ENCODE results near the gene CCDC39. TPM values are rescaled to one million over a fixed set of nuclear protein-coding genes. Genes with fewer than 3 reads are reported as not detected.

The CCDC39 gene
- total and polyA plus RNA-seq, 2 of the 8 experiments (the other 6 are each of a cell fraction or from before 2014, with no cell fraction given), result 0.12 to 0.80 TPM

DNA sequence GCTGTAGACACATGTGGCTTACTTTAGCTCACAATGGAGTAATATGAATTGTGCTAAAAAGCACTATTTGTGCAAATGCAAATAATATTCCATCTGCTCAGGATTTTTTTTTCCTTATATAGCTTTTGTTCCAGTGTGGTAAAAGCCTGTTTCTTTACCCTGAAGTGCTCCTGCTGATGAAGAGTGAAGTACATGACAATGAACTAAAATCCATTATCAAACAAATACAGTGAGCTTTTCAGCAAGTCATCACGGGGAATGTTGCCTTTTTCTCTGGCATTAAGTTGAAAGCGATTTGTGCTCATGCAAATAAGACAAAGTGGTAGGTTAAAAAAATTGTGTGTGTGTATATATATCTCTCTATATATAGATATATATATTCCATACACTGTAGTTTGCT lies 28.6 kb upstream of the CCDC39 start:
- H2BK5ac ChIP-seq (ENCODE audit: low read depth, low read length), result peak overlapping the region; percentile 74; the same call in 1 of the 2 replicates
- no peak overlapping the region for H4K91ac ChIP-seq (replicated peaks; ENCODE audit: insufficient read length, low read length)
- H4K5ac ChIP-seq (ENCODE audit: insufficient read length, low read depth, low read length), result peak overlapping the region; percentile 91
- no peak overlapping the region; the same call in 1 of the 2 replicates for H3K18ac ChIP-seq (ENCODE audit: extremely low read depth, low read length)
- peaks cover 8 to 14% of the 10 kb centered on the region in 2 experiments; a peak in 3 of 4 replicates for H3K9me3 ChIP-seq (ENCODE audit: insufficient read depth in 2 of 2, low read depth in 1 of 2, low read length in 1 of 2)
- peaks cover 0 to 4% (median 0%) of the 10 kb centered on the region in 4 experiments; a peak in 1 of 8 replicates for H3K36me3 ChIP-seq (ENCODE audit: control insufficient read depth in 2 of 4, insufficient read depth in 4 of 4, low read length in 3 of 4)
- H3K27me3 ChIP-seq (replicated peaks in 1 of 4; ENCODE audit: control insufficient read depth in 3 of 4, extremely low read depth in 1 of 4, insufficient read depth in 3 of 4, low read length in 3 of 4), result no peaks in the 10 kb centered on the region
- peak overlapping the region in 1 of 4 experiments; percentile 19; a peak in 1 of 8 replicates for H3K4me3 ChIP-seq (ENCODE audit: extremely low read depth in 1 of 4, insufficient read depth in 2 of 4, low read depth in 3 of 4, low read length in 4 of 4)
- H3K14ac ChIP-seq (ENCODE audit: insufficient read length), result no peak overlapping the region
- no peak for DNase-seq (ENCODE audit: low read depth in 1 of 2, low spot score in 2 of 2)
- H2BK120ac ChIP-seq (replicated peaks; ENCODE audit: low read depth, low read length), result no peak overlapping the region
- 2% methylated on average over 2 of the region's 2 CpGs; no CpG with 5 or more reads in 1 of the 2 experiments for WGBS, 2 experiments (ENCODE audit: extremely low coverage in 1 of 2, insufficient coverage in 1 of 2, insufficient read length in 1 of 2, insufficient replicate concordance in 2 of 2, low coverage in 1 of 2, low lambda C conversion rate in 2 of 2, missing lambda C conversion rate in 1 of 2)
- no peak overlapping the region for H2BK15ac ChIP-seq (ENCODE audit: low read length)
- H2AK5ac ChIP-seq (ENCODE audit: low read depth, low read length), result no peak overlapping the region
- no peak overlapping the region for H4K8ac ChIP-seq (ENCODE audit: extremely low read depth, insufficient read depth, low read length)
- no peak overlapping the region for H2BK20ac ChIP-seq (ENCODE audit: low read length)
- H3K79me2 ChIP-seq (ENCODE audit: control insufficient read depth in 1 of 2, insufficient read depth in 2 of 2, low read length in 2 of 2), result no peaks in the 10 kb centered on the region
- peak; percentile 69 for FAIRE-seq
- peaks cover 0 to 17% (median 8%) of the 10 kb centered on the region in 4 experiments; a peak in 4 of 7 replicates for H3K4me1 ChIP-seq (replicated peaks in 1 of 4; ENCODE audit: control insufficient read depth in 3 of 4, insufficient read depth in 4 of 4, low read length in 3 of 4)
- no peak overlapping the region for H3K4ac ChIP-seq (replicated peaks; ENCODE audit: insufficient read length, low read depth, low read length)
- no peaks in the 10 kb centered on the region for H3K79me1 ChIP-seq (ENCODE audit: low read depth, low read length)
- no peak overlapping the region for H2AFZ ChIP-seq (ENCODE audit: low read length)
- H3K56ac ChIP-seq (replicated peaks; ENCODE audit: insufficient read length, low read depth, low read length), result no peak overlapping the region
- H3K23ac ChIP-seq (ENCODE audit: insufficient read length), result no peak overlapping the region
- CTCF ChIA-PET (ENCODE audit: partially characterized antibody), result interaction anchor here (0.7 kb wide), 1 partner anchor 12 kb away, joined by 3 read pairs; no protein-coding TSS in a partner anchor
- no peak overlapping the region for H3K9ac ChIP-seq (replicated peaks in 1 of 4; ENCODE audit: extremely low read depth in 1 of 4, low read depth in 3 of 4, low read length in 3 of 4)
- H2BK12ac ChIP-seq (ENCODE audit: low read depth, low read length), result no peak overlapping the region
- no peaks in the 10 kb centered on the region for H3K23me2 ChIP-seq (ENCODE audit: low read depth, low read length)
- H3K27ac ChIP-seq (ENCODE audit: low read depth, low read length), result no peak overlapping the region
- peak overlapping the region; percentile 50 for H3K4me2 ChIP-seq (ENCODE audit: insufficient read depth in 1 of 2, low read depth in 2 of 2, low read length in 2 of 2)
- no peaks in the 10 kb centered on the region for H4K20me1 ChIP-seq (replicated peaks in 1 of 2; ENCODE audit: control insufficient read depth in 1 of 2, insufficient read depth in 2 of 2, low read length in 2 of 2)
- POLR2A ChIA-PET (ENCODE audit: partially characterized antibody), result interaction anchor here (1.5 kb wide), 1 partner anchor 29 kb away, joined by 4 read pairs; the partner anchor contains the start of gene CCDC39
- TF ChIP-seq HDAC2 (IDR thresholded peaks at IDR 0.05; ENCODE audit: borderline replicate concordance in 1 of 2, low read depth in 2 of 2, low read length in 2 of 2) (0 out of 4 replicates have a peak, but pooled peaks of 1 of the 2 experiments have one; percentile 25), FOSL1 (IDR thresholded peaks at IDR 0.05; ENCODE audit: insufficient read depth, low read depth, low read length) (no peak), TEAD4 (IDR thresholded peaks at IDR 0.05; ENCODE audit: low read depth, low read length) (peak; percentile 25; the same call in 1 of the 2 replicates)
